ENCODE measurements around the gene BMP6. TPM values are rescaled to one million over a fixed set of nuclear protein-coding genes. Genes with fewer than 3 reads are reported as not detected.

The BMP6 gene
- total RNA-seq, 1 donor, result 0.72 TPM

- H4K20me1 ChIP-seq (ENCODE audit: insufficient read depth, low read length), result no peaks in the 10 kb centered on the region
- peaks cover 5% of the 10 kb centered on the region for H3K4me1 ChIP-seq (ENCODE audit: insufficient read depth, low read length)
- H3K36me3 ChIP-seq (ENCODE audit: insufficient read depth, low read length), result no peaks in the 10 kb centered on the region
- no peak overlapping the region for H2AFZ ChIP-seq (ENCODE audit: low read length)
- no peak for TF ChIP-seq CTCF (IDR thresholded peaks at IDR 0.05; ENCODE audit: extremely low read depth, low read depth, low read length)
- no peak overlapping the region for H3K4me3 ChIP-seq (ENCODE audit: insufficient read depth, low read length)
- H3K27ac ChIP-seq (ENCODE audit: low read depth, low read length), result no peak overlapping the region
- H3K4me2 ChIP-seq (ENCODE audit: insufficient read depth, low read length), result no peak overlapping the region
- DNase-seq (ENCODE audit: insufficient read length, low spot score, missing footprints), result no peak
- H3K27me3 ChIP-seq (ENCODE audit: insufficient read depth, low read length), result no peaks in the 10 kb centered on the region
- no peaks in the 10 kb centered on the region for H3K9me3 ChIP-seq (ENCODE audit: low read depth, low read length)
- no peaks in the 10 kb centered on the region for H3K79me2 ChIP-seq (ENCODE audit: insufficient read depth, low read length)
Measured at GRCh38 chr6:7681449-7681848, 44.5 kb upstream of the BMP6 start.

- Histone ChIP-seq H3K79me2 (ENCODE audit: insufficient read depth, low read length) (no peaks in the 10 kb centered on the region), H3K36me3 (ENCODE audit: insufficient read depth, low read length) (no peaks in the 10 kb centered on the region), H3K9me3 (ENCODE audit: low read depth, low read length) (no peaks in the 10 kb centered on the region), H3K4me1 (ENCODE audit: insufficient read depth, low read length) (peaks cover 5% of the 10 kb centered on the region), H2AFZ (ENCODE audit: low read length) (peak overlapping the region; percentile 82), H4K20me1 (ENCODE audit: insufficient read depth, low read length) (no peaks in the 10 kb centered on the region), H3K4me2 (ENCODE audit: insufficient read depth, low read length) (no peak overlapping the region), H3K27ac (ENCODE audit: low read depth, low read length) (no peak overlapping the region), H3K4me3 (ENCODE audit: insufficient read depth, low read length) (no peak overlapping the region), H3K27me3 (ENCODE audit: insufficient read depth, low read length) (no peaks in the 10 kb centered on the region)
- DNase-seq (ENCODE audit: insufficient read length, low spot score, missing footprints), result peak; percentile 73
- no peak for TF ChIP-seq CTCF (IDR thresholded peaks at IDR 0.05; ENCODE audit: extremely low read depth, low read depth, low read length)
Measured at GRCh38 chr6:7684076-7684475, 41.8 kb upstream of the BMP6 start.

GRCh38 chr6:7684843-7685242, 41.1 kb upstream of the BMP6 start:
- H3K27me3 ChIP-seq (ENCODE audit: insufficient read depth, low read length), result no peaks in the 10 kb centered on the region
- DNase-seq (ENCODE audit: insufficient read length, low spot score, missing footprints), result no peak
- H3K4me2 ChIP-seq (ENCODE audit: insufficient read depth, low read length), result no peak overlapping the region
- H3K9me3 ChIP-seq (ENCODE audit: low read depth, low read length), result no peaks in the 10 kb centered on the region
- H3K27ac ChIP-seq (ENCODE audit: low read depth, low read length), result no peak overlapping the region
- no peak overlapping the region for H3K4me3 ChIP-seq (ENCODE audit: insufficient read depth, low read length)
- H3K79me2 ChIP-seq (ENCODE audit: insufficient read depth, low read length), result no peaks in the 10 kb centered on the region
- H4K20me1 ChIP-seq (ENCODE audit: insufficient read depth, low read length), result no peaks in the 10 kb centered on the region
- TF ChIP-seq CTCF (IDR thresholded peaks at IDR 0.05; ENCODE audit: extremely low read depth, low read depth, low read length), result no peak
- H2AFZ ChIP-seq (ENCODE audit: low read length), result no peak overlapping the region
- peaks cover 5% of the 10 kb centered on the region for H3K4me1 ChIP-seq (ENCODE audit: insufficient read depth, low read length)
- H3K36me3 ChIP-seq (ENCODE audit: insufficient read depth, low read length), result no peaks in the 10 kb centered on the region

- H2AFZ ChIP-seq (ENCODE audit: low read length), result no peak overlapping the region
- no peak overlapping the region for H3K4me2 ChIP-seq (ENCODE audit: insufficient read depth, low read length)
- no peak overlapping the region for H3K27ac ChIP-seq (ENCODE audit: low read depth, low read length)
- H3K4me1 ChIP-seq (ENCODE audit: insufficient read depth, low read length), result peaks cover 5% of the 10 kb centered on the region
- no peaks in the 10 kb centered on the region for H3K79me2 ChIP-seq (ENCODE audit: insufficient read depth, low read length)
- H4K20me1 ChIP-seq (ENCODE audit: insufficient read depth, low read length), result no peaks in the 10 kb centered on the region
- peak; percentile 19 for DNase-seq (ENCODE audit: insufficient read length, low spot score, missing footprints)
- TF ChIP-seq CTCF (IDR thresholded peaks at IDR 0.05; ENCODE audit: extremely low read depth, low read depth, low read length), result no peak
- H3K36me3 ChIP-seq (ENCODE audit: insufficient read depth, low read length), result no peaks in the 10 kb centered on the region
- no peak overlapping the region for H3K4me3 ChIP-seq (ENCODE audit: insufficient read depth, low read length)
- H3K27me3 ChIP-seq (ENCODE audit: insufficient read depth, low read length), result no peaks in the 10 kb centered on the region
- no peaks in the 10 kb centered on the region for H3K9me3 ChIP-seq (ENCODE audit: low read depth, low read length)
Measured at GRCh38 chr6:7685276-7685675, 40.6 kb upstream of the BMP6 start.

All from osteoblast (primary cell).